AG04449 (cell line): ENCODE results near the gene PIH1D1.

Source experiments
- CTCF ChIA-PET: fragments of 350-600 bp; formaldehyde crosslinking; extraction: SDS; loops from one replicate; lab custom pipeline; 2021; ENCODE audit warnings: antibody characterized with exemption; lab: Yijun Ruan, JAX
- POLR2A ChIA-PET: fragments of 400-600, 350-600 bp; formaldehyde crosslinking; extraction: SDS; loops from one replicate; lab custom pipeline; 2020; ENCODE audit warnings: antibody characterized with exemption, inconsistent platforms; lab: Yijun Ruan, JAX
- DNase-seq: peaks from one replicate; pipeline ENCODE4 v3.0.0-alpha.2; 2010; ENCODE audit warnings: low read depth, low spot score
- H3K4me3 ChIP-seq: 2 replicates; pipeline ENCODE4 v1.5.1; 2011; ENCODE audit warnings: low read depth, mild to moderate bottlenecking, control low read depth, low read length
- TF ChIP-seq, protein P1 (sequence below): IDR thresholded peaks from one replicate; pipeline ENCODE4 v1.5.1; 2011; ENCODE audit warnings: mild to moderate bottlenecking, moderate library complexity, low read length, control low read depth, inconsistent platforms; ENCODE audit not compliant: insufficient read depth; ENCODE audit errors: missing control alignments

Gene PIH1D1

DNA sequence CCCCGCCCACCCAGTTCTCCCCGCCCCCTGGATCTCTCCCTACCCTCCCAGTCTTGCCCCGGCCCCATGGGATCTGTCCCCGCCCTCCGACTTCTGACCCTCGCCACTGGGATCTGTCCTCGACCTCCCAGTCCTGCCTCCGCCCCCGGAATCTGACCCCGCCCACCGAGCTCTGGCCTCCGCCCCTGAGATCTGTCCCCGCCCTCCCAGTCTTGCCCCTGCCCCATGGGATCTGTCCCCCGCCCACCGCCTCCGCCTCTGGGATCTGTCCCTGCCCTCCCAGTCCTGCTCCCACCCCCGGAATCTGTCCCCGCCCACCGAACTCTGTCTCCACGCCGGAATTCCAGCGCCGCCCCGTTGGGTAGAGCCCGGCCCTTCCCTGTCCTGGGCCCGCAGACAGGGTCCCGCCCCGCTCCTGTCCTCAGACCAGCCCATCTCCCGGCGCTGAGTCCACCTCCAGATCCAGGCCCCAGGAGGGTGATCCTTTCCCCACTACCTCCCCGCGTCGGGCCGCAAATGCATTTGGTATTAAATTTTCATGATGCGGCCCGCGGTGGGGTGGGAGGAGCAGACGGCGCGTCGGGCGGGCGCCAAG, 8.7 kb downstream of the PIH1D1 start:
- H3K4me3 ChIP-seq = peak overlapping the region; percentile 69
- ChIA-PET POLR2A (no interaction called here), CTCF (interaction anchor here (0.6 to 2.3 kb wide), 8 partner anchors 9 to 217 kb away, joined by 3 to 21 read pairs (median 3); partner anchors contain the start of genes ALDH16A1 and PTH2)
- TF ChIP-seq, protein P1, sequence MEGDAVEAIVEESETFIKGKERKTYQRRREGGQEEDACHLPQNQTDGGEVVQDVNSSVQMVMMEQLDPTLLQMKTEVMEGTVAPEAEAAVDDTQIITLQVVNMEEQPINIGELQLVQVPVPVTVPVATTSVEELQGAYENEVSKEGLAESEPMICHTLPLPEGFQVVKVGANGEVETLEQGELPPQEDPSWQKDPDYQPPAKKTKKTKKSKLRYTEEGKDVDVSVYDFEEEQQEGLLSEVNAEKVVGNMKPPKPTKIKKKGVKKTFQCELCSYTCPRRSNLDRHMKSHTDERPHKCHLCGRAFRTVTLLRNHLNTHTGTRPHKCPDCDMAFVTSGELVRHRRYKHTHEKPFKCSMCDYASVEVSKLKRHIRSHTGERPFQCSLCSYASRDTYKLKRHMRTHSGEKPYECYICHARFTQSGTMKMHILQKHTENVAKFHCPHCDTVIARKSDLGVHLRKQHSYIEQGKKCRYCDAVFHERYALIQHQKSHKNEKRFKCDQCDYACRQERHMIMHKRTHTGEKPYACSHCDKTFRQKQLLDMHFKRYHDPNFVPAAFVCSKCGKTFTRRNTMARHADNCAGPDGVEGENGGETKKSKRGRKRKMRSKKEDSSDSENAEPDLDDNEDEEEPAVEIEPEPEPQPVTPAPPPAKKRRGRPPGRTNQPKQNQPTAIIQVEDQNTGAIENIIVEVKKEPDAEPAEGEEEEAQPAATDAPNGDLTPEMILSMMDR = no peak
- DNase-seq = no peak

DNA sequence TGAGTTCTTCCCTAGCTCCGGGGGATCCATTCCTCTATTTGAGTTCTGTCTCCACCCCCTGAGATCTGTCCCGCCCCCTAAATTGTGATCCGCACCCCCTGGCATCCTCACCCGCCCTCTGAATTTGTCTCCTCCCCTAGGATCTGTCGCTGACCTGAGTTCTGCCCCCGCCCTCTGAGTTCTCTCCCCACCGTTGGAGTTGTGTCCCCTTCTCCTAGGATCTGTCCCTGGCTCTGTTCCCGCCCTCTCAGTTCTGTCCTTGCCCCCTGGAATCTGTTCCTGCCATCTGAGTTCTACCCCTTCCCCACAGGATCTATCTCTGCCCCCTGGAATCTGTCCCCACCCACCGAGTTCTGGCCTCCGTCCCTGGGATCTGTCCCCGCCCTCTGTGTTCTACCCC, 9.3 kb downstream of the PIH1D1 start:
- POLR2A ChIA-PET = no interaction called here
- TF ChIP-seq, protein P1 = no peak
- DNase-seq = no peak
- CTCF ChIA-PET = interaction anchor here (1.0 to 2.3 kb wide), 5 partner anchors 13 to 216 kb away, joined by 3 to 21 read pairs (median 9); no protein-coding TSS in a partner anchor
- peak overlapping the region; percentile 69 for H3K4me3 ChIP-seq

GRCh38 chr19:49441960-49442350, 9.7 kb downstream of the PIH1D1 start:
- TF ChIP-seq, protein P1 = no peak
- no peak for DNase-seq
- H3K4me3 ChIP-seq = no peak overlapping the region
- ChIA-PET CTCF (interaction anchor here (0.7 to 2.3 kb wide), 5 partner anchors 12 to 216 kb away, joined by 3 to 21 read pairs (median 9); no protein-coding TSS in a partner anchor), POLR2A (no interaction called here)

GRCh38 chr19:49441210-49441959, 10.2 kb downstream of the PIH1D1 start, which contains the start of gene SLC17A7:
Gene SLC17A7 (minus strand): TSS chr19:49441527. CDS start chr19:49441379, 148 bp downstream.
- DNase-seq = no peak
- ChIA-PET POLR2A (no interaction called here), CTCF (interaction anchor here (0.7 to 2.3 kb wide), 5 partner anchors 12 to 215 kb away, joined by 3 to 21 read pairs (median 7); no protein-coding TSS in a partner anchor)

GRCh38 chr19:49440439-49441209, 11.0 kb downstream of the PIH1D1 start:
- ChIA-PET POLR2A (no interaction called here), CTCF (interaction anchor here (1.2 to 1.7 kb wide), 4 partner anchors 9 to 214 kb away, joined by 3 to 7 read pairs (median 3); no protein-coding TSS in a partner anchor)
- no peak for DNase-seq
- TF ChIP-seq, protein P1 = no peak
- no peak overlapping the region for H3K4me3 ChIP-seq

More at GRCh38 chr19:49441210-49441959, 10.2 kb downstream of the PIH1D1 start, which contains the start of gene SLC17A7:
- TF ChIP-seq, protein P1 = no peak
- H3K4me3 ChIP-seq = no peak within 1 kb of the TSS; the same call in 1 of the 2 replicates
